Endodermal cell (in vitro differentiated cells): ENCODE data around the gene ICOS. TPM values are rescaled to one million over a fixed set of nuclear protein-coding genes. Genes with fewer than 3 reads are reported as not detected.

Experiments used
- DNase-seq: peaks from one replicate; pipeline ENCODE4 v3.0.0-alpha.2; 2017
- H3K27ac ChIP-seq: 2 replicates; pipeline ENCODE4 v1.5.1; 2013; ENCODE audit warnings: mild to moderate bottlenecking, low read depth, low read length, moderate library complexity
- H3K27me3 ChIP-seq: 2 replicates; pipeline ENCODE4 v1.6.1; 2013; ENCODE audit warnings: mild to moderate bottlenecking, low read length, moderate library complexity; ENCODE audit not compliant: insufficient read depth, control insufficient read depth, poor library complexity, severe bottlenecking
- H3K36me3 ChIP-seq: 2 replicates; pipeline ENCODE4 v1.7.0; 2013; ENCODE audit warnings: mild to moderate bottlenecking, low read length, moderate library complexity; ENCODE audit not compliant: control insufficient read depth, insufficient read depth
- H3K4me1 ChIP-seq: one replicate; pipeline ENCODE4 v1.7.0; 2013; ENCODE audit warnings: low read length; ENCODE audit not compliant: control insufficient read depth, insufficient read depth
- H3K4me3 ChIP-seq: 2 replicates; pipeline ENCODE4 v1.5.1; 2013; ENCODE audit warnings: mild to moderate bottlenecking, low read length, moderate library complexity
- H3K9ac ChIP-seq: 2 replicates; pipeline ENCODE4 v1.6.1; 2013; ENCODE audit warnings: mild to moderate bottlenecking, low read length, moderate library complexity; ENCODE audit not compliant: poor library complexity, severe bottlenecking; ENCODE audit errors: extremely low read depth
- H3K9me3 ChIP-seq: 2 replicates; pipeline ENCODE4 v1.6.1; 2013; ENCODE audit warnings: mild to moderate bottlenecking, low read length, moderate library complexity; ENCODE audit not compliant: control insufficient read depth
- H3K27ac Mint-ChIP-seq: 2 replicates; pipeline ENCODE4 v1.8.0; 2020; ENCODE audit warnings: mixed read lengths
- H3K27me3 Mint-ChIP-seq: 2 replicates; pipeline ENCODE4 v1.8.0; 2021; ENCODE audit warnings: mild to moderate bottlenecking, mixed read lengths; ENCODE audit not compliant: insufficient read depth
- H3K36me3 Mint-ChIP-seq: 2 replicates; pipeline ENCODE4 v1.8.0; 2020; ENCODE audit warnings: low read depth, mixed read lengths
- H3K4me1 Mint-ChIP-seq: 2 replicates; pipeline ENCODE4 v1.8.0; 2020; ENCODE audit warnings: mixed read lengths
- H3K4me3 Mint-ChIP-seq: 2 replicates; pipeline ENCODE4 v1.8.0; 2020; ENCODE audit warnings: mild to moderate bottlenecking, moderate library complexity, mixed read lengths
- H3K9me3 Mint-ChIP-seq: 2 replicates; pipeline ENCODE4 v1.8.0; 2020; ENCODE audit warnings: mild to moderate bottlenecking, mixed read lengths
- CTCF ChIP-seq: fragments of 200-600 bp; sonication (generic); conservative IDR thresholded peaks from 2 replicates; pipeline ENCODE4 v1.5.0; 2021; ENCODE audit warnings: antibody characterized with exemption, mild to moderate bottlenecking
- WGBS, 2 experiments: methylation state at CpG; one replicate each; pipeline versions ENCODE4 v1.1.5 to v1.1.7; 2013; ENCODE audit warnings: missing lambda C conversion rate in 2 of 2, mixed read lengths in 1 of 2; ENCODE audit not compliant: insufficient coverage in 1 of 2, insufficient read length in 1 of 2; 5-methylcytosine and 5-hydroxymethylcytosine counted together
- total RNA-seq, 2 donors: library from RNA; stranded (reverse); fragmentation: NEBNext Ultra II Directional in 1 of 2; extraction: Animal tissue kit (Norgen Biotek cat#: 25700) in 1 of 2; gene quantifications; 2 replicates in 1 of 2; 3 replicates in 1 of 2; pipeline ENCODE4 v1.2.1, GENCODE V29; 2021

The ICOS gene
- total RNA-seq, 2 donors from 2014 or later = not detected

GRCh38 chr2:203892207-203892606 lies 44.4 kb upstream of the ICOS start:
- Histone ChIP-seq H3K27me3 (no peaks in the 10 kb centered on the region), H3K27ac (no peak overlapping the region), H3K4me3 (no peak overlapping the region), H3K9me3 (no peaks in the 10 kb centered on the region), H3K9ac (no peak overlapping the region), H3K4me1 (no peaks in the 10 kb centered on the region), H3K36me3 (no peaks in the 10 kb centered on the region)
- no peaks in the 10 kb centered on the region for H3K9me3 Mint-ChIP-seq
- no peak for TF ChIP-seq CTCF
- 93 to 94% methylated on average over 2 to 4 of the region's 4 CpGs for WGBS, 2 experiments
- no peaks in the 10 kb centered on the region for H3K27me3 Mint-ChIP-seq
- DNase-seq = no peak
- no peak overlapping the region for H3K27ac Mint-ChIP-seq
- no peak overlapping the region for H3K4me3 Mint-ChIP-seq
- no peaks in the 10 kb centered on the region for H3K36me3 Mint-ChIP-seq
- no peaks in the 10 kb centered on the region for H3K4me1 Mint-ChIP-seq

- no peak overlapping the region for H3K27ac ChIP-seq
- no peaks in the 10 kb centered on the region for H3K27me3 ChIP-seq
- no peak overlapping the region for H3K4me3 Mint-ChIP-seq
- no peak overlapping the region for H3K9ac ChIP-seq
- no peak for TF ChIP-seq CTCF
- no peaks in the 10 kb centered on the region for H3K27me3 Mint-ChIP-seq
- no peaks in the 10 kb centered on the region for H3K36me3 ChIP-seq
- no peak for DNase-seq
- no peak overlapping the region for H3K27ac Mint-ChIP-seq
- H3K9me3 Mint-ChIP-seq = no peaks in the 10 kb centered on the region
- no peaks in the 10 kb centered on the region for H3K4me1 ChIP-seq
- no peaks in the 10 kb centered on the region for H3K36me3 Mint-ChIP-seq
- H3K4me3 ChIP-seq = no peak overlapping the region
- no peaks in the 10 kb centered on the region for H3K9me3 ChIP-seq
- no peaks in the 10 kb centered on the region for H3K4me1 Mint-ChIP-seq
Observed at GRCh38 chr2:203893401-203893800, 43.2 kb upstream of the ICOS start.

- Histone ChIP-seq H3K27ac (no peak overlapping the region), H3K9me3 (no peaks in the 10 kb centered on the region), H3K36me3 (no peaks in the 10 kb centered on the region), H3K9ac (no peak overlapping the region), H3K4me1 (no peaks in the 10 kb centered on the region), H3K27me3 (no peaks in the 10 kb centered on the region), H3K4me3 (no peak overlapping the region)
- Mint-ChIP-seq H3K27me3 (no peaks in the 10 kb centered on the region), H3K4me3 (no peak overlapping the region), H3K27ac (no peak overlapping the region), H3K36me3 (no peaks in the 10 kb centered on the region), H3K9me3 (no peaks in the 10 kb centered on the region), H3K4me1 (no peaks in the 10 kb centered on the region)
- WGBS, 2 experiments = 93 to 94% methylated on average over 5 to 7 of the region's 7 CpGs
- DNase-seq = no peak
- TF ChIP-seq CTCF = no peak
Observed at GRCh38 chr2:203893840-203894239, 42.7 kb upstream of the ICOS start.
